CD14-positive monocyte (primary cell): Measurements from ENCODE around the gene BCOR. TPM values are rescaled to one million over a fixed set of nuclear protein-coding genes. Genes with fewer than 3 reads are reported as not detected.

Experiments used
- DNase-seq, 3 donors: peaks; one replicate each; pipeline ENCODE4 v3.0.0-alpha.2; 2011 to 2022
- H2AFZ ChIP-seq: 2 replicates; pipeline ENCODE4 v1.6.0; 2012; ENCODE audit warnings: mild to moderate bottlenecking, low read depth, low read length, inconsistent platforms; ENCODE audit not compliant: insufficient read depth, poor library complexity, severe bottlenecking
- H3K27ac ChIP-seq, 2 donors: 1 replicate in 1 of 2; 2 replicates in 1 of 2; pipeline ENCODE4 v1.5.1; 2012 to 2013; ENCODE audit warnings: low read length in 2 of 2, control low read depth in 1 of 2, inconsistent platforms in 1 of 2, low read depth in 1 of 2, mild to moderate bottlenecking in 1 of 2
- H3K27me3 ChIP-seq, 2 donors: one replicate each; pipeline versions ENCODE4 v1.6.0 to v1.6.1; 2011 to 2013; ENCODE audit warnings: low read length in 2 of 2; ENCODE audit not compliant: control insufficient read depth in 2 of 2, insufficient read depth in 2 of 2
- H3K36me3 ChIP-seq, 2 donors: replicated peaks in 1 of 2; 1 replicate in 1 of 2; 2 replicates in 1 of 2; pipeline versions ENCODE4 v1.5.1 to v1.6.1; 2012 to 2013; ENCODE audit warnings: low read length in 2 of 2, control low read depth in 1 of 2, inconsistent platforms in 1 of 2, mild to moderate bottlenecking in 1 of 2; ENCODE audit not compliant: insufficient read depth in 2 of 2, control insufficient read depth in 1 of 2
- H3K4me1 ChIP-seq, 2 donors: 1 replicate in 1 of 2; 2 replicates in 1 of 2; pipeline versions ENCODE4 v1.5.1 to v1.6.1; 2012 to 2013; ENCODE audit warnings: low read length in 2 of 2, control low read depth in 1 of 2, inconsistent platforms in 1 of 2, mild to moderate bottlenecking in 1 of 2, moderate library complexity in 1 of 2; ENCODE audit not compliant: insufficient read depth in 2 of 2, control insufficient read depth in 1 of 2
- H3K4me2 ChIP-seq: replicated peaks from 2 replicates; pipeline ENCODE3; 2012; ENCODE audit warnings: low read length, moderate library complexity, mild to moderate bottlenecking; ENCODE audit not compliant: poor library complexity, severe bottlenecking; ENCODE audit errors: extremely low read depth
- H3K4me3 ChIP-seq, 3 experiments: fragments of 200-600 bp in 1 of 3; sonication (generic) in 1 of 3; replicated peaks in 1 of 3; 1 replicate in 2 of 3; 2 replicates in 1 of 3; pipeline ENCODE4 v1.5.1; 2011 to 2013; ENCODE audit warnings: low read length in 3 of 3, mild to moderate bottlenecking in 3 of 3, control low read depth in 2 of 3, low read depth in 2 of 3, inconsistent platforms in 1 of 3, moderate library complexity in 1 of 3
- H3K79me2 ChIP-seq: 2 replicates; pipeline ENCODE4 v1.6.0; 2012; ENCODE audit warnings: mild to moderate bottlenecking, control low read depth, inconsistent platforms, low read length, moderate library complexity; ENCODE audit not compliant: insufficient read depth
- H3K9ac ChIP-seq: 2 replicates; pipeline ENCODE4 v1.6.0; 2017; ENCODE audit warnings: low read length, mild to moderate bottlenecking; ENCODE audit not compliant: insufficient read depth, poor library complexity, severe bottlenecking
- H3K9me3 ChIP-seq, 2 donors: replicated peaks in 1 of 2; 1 replicate in 1 of 2; 2 replicates in 1 of 2; pipeline versions ENCODE4 v1.5.1 to v1.6.1; 2012 to 2013; ENCODE audit warnings: low read length in 2 of 2, control low read depth in 1 of 2; ENCODE audit not compliant: control insufficient read depth in 1 of 2, insufficient read depth in 1 of 2
- H4K20me1 ChIP-seq: 2 replicates; pipeline ENCODE4 v1.6.0; 2012; ENCODE audit warnings: mild to moderate bottlenecking, low read length, control low read depth, moderate library complexity; ENCODE audit not compliant: insufficient read depth
- H3K27ac Mint-ChIP-seq, 7 donors: one replicate each; pipeline ENCODE4 v1.8.0; 2020; ENCODE audit warnings: mild to moderate bottlenecking in 7 of 7, mixed read lengths in 7 of 7, moderate library complexity in 6 of 7, inconsistent platforms in 2 of 7
- H3K27me3 Mint-ChIP-seq, 3 donors: one replicate each; pipeline ENCODE4 v1.8.0; 2021 to 2022; ENCODE audit warnings: low read depth in 3 of 3, mild to moderate bottlenecking in 3 of 3, mixed read lengths in 3 of 3, moderate library complexity in 3 of 3, inconsistent platforms in 1 of 3
- H3K36me3 Mint-ChIP-seq, 2 donors: one replicate each; pipeline ENCODE4 v1.8.0; 2020; ENCODE audit warnings: mixed read lengths in 2 of 2, inconsistent platforms in 1 of 2, mild to moderate bottlenecking in 1 of 2
- H3K4me1 Mint-ChIP-seq: one replicate; pipeline ENCODE4 v1.8.0; 2020; ENCODE audit warnings: mild to moderate bottlenecking, mixed read lengths
- H3K4me3 Mint-ChIP-seq, 2 donors: one replicate each; pipeline ENCODE4 v1.8.0; 2020; ENCODE audit warnings: mild to moderate bottlenecking in 2 of 2, mixed read lengths in 2 of 2, moderate library complexity in 1 of 2
- H3K9me3 Mint-ChIP-seq, 7 donors: one replicate each; pipeline ENCODE4 v1.8.0; 2020 to 2022; ENCODE audit warnings: mixed read lengths in 7 of 7, mild to moderate bottlenecking in 6 of 7, moderate library complexity in 6 of 7, inconsistent platforms in 2 of 7
- WGBS: methylation state at CpG from one replicate; pipeline ENCODE4 v1.1.5; 2013; ENCODE audit warnings: missing lambda C conversion rate; ENCODE audit not compliant: insufficient coverage; 5-methylcytosine and 5-hydroxymethylcytosine counted together
- intact Hi-C, 2 donors: fragments of 100-400 bp; cut with micrococcal nuclease; formaldehyde crosslinking; loops; one replicate each; pipeline versions ENCODE4 v1.15.0 to v1.15.1; 2023
- polyA plus RNA-seq, 3 donors: library from polyadenylated mRNA; depleted of rRNA in 1 of 3; unstranded in 2 of 3; stranded (reverse) in 1 of 3; fragments of 300-500 nt in 2 of 3; fragments of >200 nt in 1 of 3; fragmentation: Illumina TruSeq in 2 of 3; gene quantifications; 1 replicate in 2 of 3; 2 replicates in 1 of 3; pipeline ENCODE4 v1.2.3, GENCODE V29; 2012 to 2021
- TF ChIP-seq, protein P1 (sequence below): fragments of 200-600 bp; IDR thresholded peaks from one replicate; pipeline ENCODE4 v1.8.0; 2022; ENCODE audit warnings: antibody characterized with exemption, mild to moderate bottlenecking

BCOR gene
- polyA plus RNA-seq, 3 donors = 1.1 to 8.2 (median 2.6) TPM

DNA sequence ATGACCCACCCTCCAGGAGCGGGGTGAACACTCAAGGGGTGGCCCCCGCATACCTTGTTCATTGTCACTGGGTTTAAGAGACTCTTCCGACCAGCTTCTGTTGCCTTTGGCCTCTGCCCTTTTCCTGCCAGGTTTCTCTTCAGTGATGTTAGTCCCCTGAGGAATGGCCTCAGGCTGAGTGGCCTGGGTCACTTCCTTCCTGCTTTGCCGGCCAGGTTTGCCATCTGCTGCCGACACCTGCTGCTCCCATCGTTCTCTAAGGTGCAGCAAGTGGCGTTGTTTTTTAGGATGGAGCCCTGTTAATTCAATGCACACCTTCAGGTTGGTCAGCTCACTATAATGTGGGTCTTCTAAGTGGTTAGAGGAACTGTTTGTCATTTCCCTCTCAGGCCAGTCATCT, 34.2 kb downstream of the BCOR start:
- H3K27ac Mint-ChIP-seq = peak overlapping the region in 1 of 7 donors; percentile 23
- H3K27me3 Mint-ChIP-seq = peaks cover 0 to 8% (median 0%) of the 10 kb centered on the region in 3 donors
- peaks cover 45 to 66% of the 10 kb centered on the region in 2 donors for H3K36me3 Mint-ChIP-seq
- Histone ChIP-seq H3K9ac (no peak overlapping the region), H3K4me2 (no peak overlapping the region), H2AFZ (no peak overlapping the region), H3K9me3 (no peaks in the 10 kb centered on the region), H3K27ac (no peak overlapping the region), H3K27me3 (no peaks in the 10 kb centered on the region), H3K36me3 (peaks cover 60 to 86% of the 10 kb centered on the region in 2 donors), H4K20me1 (peaks cover 84% of the 10 kb centered on the region), H3K4me3 (no peak overlapping the region), H3K4me1 (no peaks in the 10 kb centered on the region), H3K79me2 (peaks cover 15% of the 10 kb centered on the region)
- 92% methylated on average over 3 of the region's 7 CpGs for WGBS
- intact Hi-C loops = no loop called here
- peaks cover 10% of the 10 kb centered on the region for H3K4me1 Mint-ChIP-seq
- TF ChIP-seq, protein P1, sequence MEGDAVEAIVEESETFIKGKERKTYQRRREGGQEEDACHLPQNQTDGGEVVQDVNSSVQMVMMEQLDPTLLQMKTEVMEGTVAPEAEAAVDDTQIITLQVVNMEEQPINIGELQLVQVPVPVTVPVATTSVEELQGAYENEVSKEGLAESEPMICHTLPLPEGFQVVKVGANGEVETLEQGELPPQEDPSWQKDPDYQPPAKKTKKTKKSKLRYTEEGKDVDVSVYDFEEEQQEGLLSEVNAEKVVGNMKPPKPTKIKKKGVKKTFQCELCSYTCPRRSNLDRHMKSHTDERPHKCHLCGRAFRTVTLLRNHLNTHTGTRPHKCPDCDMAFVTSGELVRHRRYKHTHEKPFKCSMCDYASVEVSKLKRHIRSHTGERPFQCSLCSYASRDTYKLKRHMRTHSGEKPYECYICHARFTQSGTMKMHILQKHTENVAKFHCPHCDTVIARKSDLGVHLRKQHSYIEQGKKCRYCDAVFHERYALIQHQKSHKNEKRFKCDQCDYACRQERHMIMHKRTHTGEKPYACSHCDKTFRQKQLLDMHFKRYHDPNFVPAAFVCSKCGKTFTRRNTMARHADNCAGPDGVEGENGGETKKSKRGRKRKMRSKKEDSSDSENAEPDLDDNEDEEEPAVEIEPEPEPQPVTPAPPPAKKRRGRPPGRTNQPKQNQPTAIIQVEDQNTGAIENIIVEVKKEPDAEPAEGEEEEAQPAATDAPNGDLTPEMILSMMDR = no peak
- H3K9me3 Mint-ChIP-seq = peaks cover 0 to 8% (median 0%) of the 10 kb centered on the region in 7 donors
- no peak overlapping the region for H3K4me3 Mint-ChIP-seq
- no peak for DNase-seq

GRCh38 chrX:40062525-40063155, 35.1 kb downstream of the BCOR start:
- Histone ChIP-seq H3K4me1 (no peaks in the 10 kb centered on the region), H3K27ac (no peak overlapping the region), H3K27me3 (no peaks in the 10 kb centered on the region), H4K20me1 (peaks cover 84% of the 10 kb centered on the region), H3K9me3 (no peaks in the 10 kb centered on the region), H3K79me2 (peaks cover 15% of the 10 kb centered on the region), H3K9ac (no peak overlapping the region), H3K36me3 (peaks cover 61 to 95% of the 10 kb centered on the region in 2 donors), H2AFZ (no peak overlapping the region), H3K4me3 (no peak overlapping the region), H3K4me2 (no peak overlapping the region)
- Mint-ChIP-seq H3K27me3 (peaks cover 0 to 8% (median 0%) of the 10 kb centered on the region in 3 donors), H3K4me1 (peaks cover 8% of the 10 kb centered on the region), H3K4me3 (no peak overlapping the region), H3K27ac (peak overlapping the region in 1 of 7 donors; percentile 82), H3K9me3 (peaks cover 0 to 8% (median 0%) of the 10 kb centered on the region in 7 donors), H3K36me3 (peaks cover 43 to 72% of the 10 kb centered on the region in 2 donors)
- intact Hi-C loops = no loop called here
- no peak for DNase-seq
- WGBS = 99% methylated on average over 13 of the region's 24 CpGs
- TF ChIP-seq, protein P1 = no peak
